ENCODE data around the gene PLXNB2. TPM values are rescaled to one million over a fixed set of nuclear protein-coding genes. Genes with fewer than 3 reads are reported as not detected.

PLXNB2 gene
- total RNA-seq, 3 donors from 2014 or later = 232 to 318 (median 250) TPM

DNA sequence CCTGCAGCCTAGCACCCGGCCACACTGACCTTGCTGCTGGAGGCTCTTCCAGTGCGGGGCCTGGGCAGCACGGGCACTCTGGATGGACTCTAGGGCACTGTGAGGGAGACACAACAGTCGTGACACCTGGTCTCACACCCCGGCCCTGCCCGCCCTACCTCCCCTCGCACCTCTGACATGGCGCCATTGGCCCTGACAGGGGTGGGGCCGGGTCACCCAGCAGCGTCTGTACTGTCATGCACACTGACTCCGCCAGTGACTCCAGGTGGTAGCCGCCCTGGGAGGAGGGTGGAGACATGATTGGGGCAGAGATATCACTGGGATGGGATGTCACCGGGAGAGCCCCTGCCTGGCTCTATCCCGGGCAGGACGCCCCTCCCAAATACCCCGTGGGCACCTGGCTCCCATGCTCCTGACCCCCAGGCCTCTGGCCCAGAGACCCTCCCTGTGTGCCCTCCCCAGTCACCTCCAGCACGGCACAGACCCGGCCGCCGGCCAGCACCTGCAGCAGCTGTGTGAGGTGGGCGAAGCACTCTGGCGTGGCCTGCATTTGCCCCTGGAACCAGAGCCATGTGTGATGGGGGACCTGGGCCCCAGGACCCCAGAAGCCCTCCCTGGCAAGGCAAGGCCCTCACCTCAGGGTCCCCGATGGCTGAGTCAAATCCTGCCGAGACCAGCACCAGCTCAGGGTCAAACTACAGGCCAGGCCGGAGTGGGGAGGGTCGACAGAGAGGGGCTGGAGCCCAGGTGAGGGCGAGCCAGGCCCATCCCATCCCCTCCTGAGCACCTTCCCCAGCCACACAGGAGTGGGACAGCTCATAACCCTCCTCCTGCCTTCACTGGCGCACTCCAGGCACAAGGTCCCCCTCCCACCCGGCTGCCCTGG lies 59.0 kb downstream of the PLXNB2 start:
- Histone ChIP-seq H3K4me1 (ENCODE audit: low read depth) (peaks cover 41% of the 10 kb centered on the region), H3K36me3 (ENCODE audit: low read depth) (no peaks in the 10 kb centered on the region), H3K4me3 (no peak overlapping the region), H3K9me3 (no peaks in the 10 kb centered on the region)
- DNase-seq (peak in 2 of 3 donors; percentile 41 to 63), ATAC-seq (no peak)
- intact Hi-C loops (cut with DNase I, micrococcal nuclease) = loop anchor here in 1 of 2 donors (10.0 kb wide), 1 partner anchor 246 kb away; no protein-coding TSS in a partner anchor
- TF ChIP-seq, protein P1, sequence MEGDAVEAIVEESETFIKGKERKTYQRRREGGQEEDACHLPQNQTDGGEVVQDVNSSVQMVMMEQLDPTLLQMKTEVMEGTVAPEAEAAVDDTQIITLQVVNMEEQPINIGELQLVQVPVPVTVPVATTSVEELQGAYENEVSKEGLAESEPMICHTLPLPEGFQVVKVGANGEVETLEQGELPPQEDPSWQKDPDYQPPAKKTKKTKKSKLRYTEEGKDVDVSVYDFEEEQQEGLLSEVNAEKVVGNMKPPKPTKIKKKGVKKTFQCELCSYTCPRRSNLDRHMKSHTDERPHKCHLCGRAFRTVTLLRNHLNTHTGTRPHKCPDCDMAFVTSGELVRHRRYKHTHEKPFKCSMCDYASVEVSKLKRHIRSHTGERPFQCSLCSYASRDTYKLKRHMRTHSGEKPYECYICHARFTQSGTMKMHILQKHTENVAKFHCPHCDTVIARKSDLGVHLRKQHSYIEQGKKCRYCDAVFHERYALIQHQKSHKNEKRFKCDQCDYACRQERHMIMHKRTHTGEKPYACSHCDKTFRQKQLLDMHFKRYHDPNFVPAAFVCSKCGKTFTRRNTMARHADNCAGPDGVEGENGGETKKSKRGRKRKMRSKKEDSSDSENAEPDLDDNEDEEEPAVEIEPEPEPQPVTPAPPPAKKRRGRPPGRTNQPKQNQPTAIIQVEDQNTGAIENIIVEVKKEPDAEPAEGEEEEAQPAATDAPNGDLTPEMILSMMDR (IDR thresholded peaks at IDR 0.05) = no peak

DNA sequence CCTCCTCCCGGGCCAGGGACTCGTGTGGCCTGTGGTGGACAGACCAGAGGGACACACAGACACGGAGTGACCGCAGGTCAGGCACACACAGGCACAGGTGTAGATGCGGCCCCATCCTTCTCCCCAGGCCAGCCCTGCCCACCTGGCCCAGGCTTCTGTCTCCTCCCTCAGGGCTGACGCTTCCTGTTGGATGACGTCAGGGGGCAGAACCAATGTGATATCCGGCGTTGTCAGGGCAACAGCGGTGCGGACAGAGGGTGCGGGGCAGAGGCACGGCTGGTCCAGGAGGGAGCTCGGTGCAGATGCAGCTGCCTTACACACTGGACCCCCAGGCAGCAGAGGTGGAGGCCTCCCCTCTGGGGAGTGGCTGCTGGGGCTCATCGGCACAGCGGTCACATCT lies 59.7 kb downstream of the PLXNB2 start:
- TF ChIP-seq, protein P1 (IDR thresholded peaks at IDR 0.05) = no peak
- no peak overlapping the region for H3K4me3 ChIP-seq
- no peaks in the 10 kb centered on the region for H3K9me3 ChIP-seq
- ATAC-seq = peak; percentile 38
- no peaks in the 10 kb centered on the region for H3K36me3 ChIP-seq (ENCODE audit: low read depth)
- DNase-seq = peak; percentile 80 to 85 (median 82)
- intact Hi-C loops (cut with DNase I, micrococcal nuclease) = loop anchor here in 1 of 2 donors (10.0 kb wide), 1 partner anchor 247 kb away; no protein-coding TSS in a partner anchor
- peaks cover 48% of the 10 kb centered on the region for H3K4me1 ChIP-seq (ENCODE audit: low read depth)

DNA sequence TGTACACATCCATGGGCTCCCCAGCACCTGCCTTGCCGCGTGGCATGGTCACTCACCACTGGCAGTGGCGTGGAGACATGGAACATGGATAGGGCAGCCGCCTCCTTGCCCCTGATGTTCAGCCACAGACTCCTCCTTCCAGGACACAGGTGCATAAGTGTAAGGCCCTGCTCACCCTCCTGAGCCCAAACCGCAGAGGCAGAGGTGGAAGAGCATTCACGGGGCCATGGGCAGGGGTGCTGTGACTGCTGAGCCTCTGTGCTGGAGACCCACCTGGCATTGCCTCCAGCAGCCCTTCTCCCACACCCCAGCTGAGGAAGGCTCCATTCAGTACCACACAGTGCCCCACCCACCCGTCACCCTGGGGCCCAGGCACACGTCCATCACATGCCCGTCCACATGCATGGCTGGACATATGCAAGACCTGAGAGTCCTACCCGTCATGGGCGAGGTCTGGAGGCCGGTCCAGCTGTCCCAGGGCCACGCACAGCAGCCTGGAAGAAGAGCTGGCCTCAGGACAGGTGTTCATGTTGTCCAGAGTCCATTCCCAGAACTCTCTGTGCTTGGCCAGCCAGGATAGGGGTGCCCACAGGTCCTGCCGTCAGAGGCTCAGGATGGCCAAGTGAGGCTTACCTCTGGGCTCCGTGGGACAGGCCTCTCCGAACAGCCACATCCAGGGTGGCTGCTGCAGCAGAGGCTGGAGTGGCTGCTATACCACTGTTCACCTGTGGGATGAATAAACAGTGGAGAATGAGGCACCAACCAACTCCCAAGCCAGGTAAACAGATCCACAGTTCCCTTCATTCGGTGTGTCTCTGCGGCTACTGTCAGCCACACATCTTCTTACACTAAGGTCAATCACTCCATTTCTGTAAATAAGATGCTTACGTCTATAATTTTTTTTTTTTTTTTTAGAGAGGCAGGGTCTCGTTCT lies 60.9 kb downstream of the PLXNB2 start:
- intact Hi-C loops (cut with DNase I, micrococcal nuclease) = loop anchor here in 1 of 2 donors (10.0 kb wide), 1 partner anchor 248 kb away; no protein-coding TSS in a partner anchor
- ATAC-seq (no peak), DNase-seq (peak in 1 of 3 donors; percentile 56)
- Histone ChIP-seq H3K4me3 (no peak overlapping the region), H3K4me1 (ENCODE audit: low read depth) (peaks cover 59% of the 10 kb centered on the region), H3K9me3 (no peaks in the 10 kb centered on the region), H3K36me3 (ENCODE audit: low read depth) (no peaks in the 10 kb centered on the region)
- TF ChIP-seq, protein P1 (IDR thresholded peaks at IDR 0.05) = no peak

DNA sequence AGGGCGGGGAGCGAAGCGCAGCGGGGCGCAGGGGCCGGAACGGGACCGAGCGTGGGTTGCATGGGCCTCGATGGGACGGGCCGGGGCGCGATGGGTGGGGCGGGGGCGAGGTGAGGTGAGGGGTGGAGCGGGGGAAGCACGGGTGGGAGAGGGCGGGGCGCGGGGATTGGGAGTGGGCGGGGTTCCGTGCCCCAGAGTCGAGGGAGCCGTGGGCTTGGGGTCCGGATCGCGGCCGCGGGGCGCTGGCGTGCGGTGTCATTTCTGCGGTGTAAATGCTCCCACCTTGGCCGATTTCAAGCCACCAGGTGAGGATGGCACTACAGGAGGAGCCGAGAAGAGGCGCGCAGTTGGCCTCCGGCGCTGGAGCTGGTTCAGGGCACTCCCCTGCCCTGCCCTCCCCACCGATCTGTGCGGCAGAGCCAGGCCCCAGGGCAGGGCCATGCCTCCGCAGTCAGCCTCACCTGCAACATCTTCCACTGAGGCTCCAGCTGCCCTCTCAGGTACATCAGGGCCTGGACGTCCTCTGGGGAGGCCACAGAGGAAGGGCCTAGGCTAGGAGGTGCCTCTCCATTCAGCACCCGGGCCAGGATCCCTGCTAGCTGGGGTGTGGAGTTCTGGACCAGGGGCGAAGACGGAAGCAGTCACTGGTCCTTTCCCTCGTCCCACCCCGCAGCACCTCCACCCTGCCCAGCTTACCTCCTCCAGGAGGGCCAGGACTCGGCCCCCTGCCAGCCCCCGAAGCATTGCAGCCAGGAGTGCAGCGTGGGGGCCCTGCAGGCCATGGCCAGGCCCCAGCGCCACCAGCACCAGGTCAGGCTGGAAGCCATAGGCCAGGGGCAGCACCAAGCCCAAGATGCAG lies 62.0 kb downstream of the PLXNB2 start:
- H3K9me3 ChIP-seq = no peaks in the 10 kb centered on the region
- H3K36me3 ChIP-seq (ENCODE audit: low read depth) = no peaks in the 10 kb centered on the region
- peaks cover 62% of the 10 kb centered on the region for H3K4me1 ChIP-seq (ENCODE audit: low read depth)
- TF ChIP-seq, protein P1 (IDR thresholded peaks at IDR 0.05) = no peak
- peak overlapping the region; percentile 68 for H3K4me3 ChIP-seq
- DNase-seq (peak in 2 of 3 donors; percentile 55 to 66), ATAC-seq (peak; percentile 42)
- intact Hi-C loops (cut with DNase I, micrococcal nuclease) = loop anchor here in 1 of 2 donors (10.0 kb wide), 1 partner anchor 249 kb away; no protein-coding TSS in a partner anchor

All from mucosa of descending colon (tissue), 3 donors.